IMR-90 (cell line): ENCODE data around the gene NDUFC2. TPM values are rescaled to one million over a fixed set of nuclear protein-coding genes. Genes with fewer than 3 reads are reported as not detected.

Experiments
- ATAC-seq: fragments of 200-7000 bp; cut with Tn5 transposase; 2 replicates; pipeline ENCODE4 v1.9.1; 2020; ENCODE audit warnings: low read depth, mild to moderate bottlenecking, moderate library complexity
- BruUV-seq: library from RNA; stranded (reverse); fragments of 400-500 nt; replicated peaks from 2 replicates; lab custom pipeline; 2021; lab: Mats Ljungman, UMichigan
- CTCF ChIA-PET: fragments of 300-600 bp; formaldehyde crosslinking; extraction: SDS; loops from one replicate; lab custom pipeline; 2021; ENCODE audit warnings: antibody characterized with exemption; lab: Yijun Ruan, JAX
- POLR2A ChIA-PET: fragments of 300-600 bp; sonication (Branson Sonifier 250); formaldehyde crosslinking; loops from one replicate; lab custom pipeline; 2022; ENCODE audit warnings: antibody characterized with exemption; ENCODE audit not compliant: unreplicated experiment; lab: Charles Lee
- DNase-seq: peaks from one replicate; pipeline ENCODE4 v3.0.0; 2013
- H2AFZ ChIP-seq: replicated peaks from 2 replicates; pipeline ENCODE3; 2013; ENCODE audit warnings: low read length, mild to moderate bottlenecking; ENCODE audit not compliant: poor library complexity
- H2AK5ac ChIP-seq: 2 replicates; pipeline ENCODE4 v1.6.1; 2013; ENCODE audit warnings: low read depth, low read length, inconsistent platforms
- H2AK9ac ChIP-seq: replicated peaks from 2 replicates; pipeline ENCODE3; 2013; ENCODE audit warnings: mild to moderate bottlenecking, low read depth, low read length, moderate library complexity; ENCODE audit not compliant: poor library complexity
- H2BK120ac ChIP-seq: 2 replicates; pipeline ENCODE4 v1.6.1; 2013; ENCODE audit warnings: low read depth, low read length, inconsistent platforms
- H2BK15ac ChIP-seq: 3 replicates; pipeline ENCODE4 v1.6.1; 2013; ENCODE audit warnings: low read depth, low read length, inconsistent platforms
- H2BK20ac ChIP-seq: 2 replicates; pipeline ENCODE4 v1.6.1; 2013; ENCODE audit warnings: low read depth, mild to moderate bottlenecking, inconsistent platforms, low read length, moderate library complexity
- H2BK5ac ChIP-seq: 2 replicates; pipeline ENCODE4 v1.6.1; 2013; ENCODE audit warnings: mild to moderate bottlenecking, low read depth, low read length, inconsistent platforms; ENCODE audit not compliant: poor library complexity, severe bottlenecking
- H3K14ac ChIP-seq: replicated peaks from 2 replicates; pipeline ENCODE4 v1.6.1; 2013; ENCODE audit warnings: low read depth, low read length, inconsistent platforms
- H3K18ac ChIP-seq: 2 replicates; pipeline ENCODE4 v1.6.1; 2013; ENCODE audit warnings: low read depth, low read length, control low read depth
- H3K23ac ChIP-seq: 2 replicates; pipeline ENCODE4 v1.6.1; 2013; ENCODE audit warnings: low read depth, low read length, inconsistent platforms
- H3K27ac ChIP-seq: 2 replicates; pipeline ENCODE4 v1.5.1; 2013; ENCODE audit warnings: mild to moderate bottlenecking, control low read depth, low read length; ENCODE audit not compliant: insufficient read depth
- H3K27me3 ChIP-seq: 2 replicates; pipeline ENCODE4 v1.6.1; 2013; ENCODE audit warnings: low read length; ENCODE audit not compliant: control insufficient read depth, insufficient read depth
- H3K36me3 ChIP-seq: 2 replicates; pipeline ENCODE4 v1.6.1; 2013; ENCODE audit warnings: low read length, mixed read lengths; ENCODE audit not compliant: control insufficient read depth, insufficient read depth
- H3K4ac ChIP-seq: 2 replicates; pipeline ENCODE4 v1.6.1; 2013; ENCODE audit warnings: low read depth, low read length, inconsistent platforms
- H3K4me1 ChIP-seq: 2 replicates; pipeline ENCODE4 v1.6.1; 2013; ENCODE audit warnings: low read length, mixed read lengths; ENCODE audit not compliant: control insufficient read depth, insufficient read depth
- H3K4me2 ChIP-seq: 2 replicates; pipeline ENCODE4 v1.6.1; 2013; ENCODE audit warnings: low read depth, mild to moderate bottlenecking, control low read depth, low read length, moderate library complexity
- H3K4me3 ChIP-seq: 2 replicates; pipeline ENCODE4 v1.5.1; 2013; ENCODE audit warnings: low read depth, mild to moderate bottlenecking, control low read depth, low read length, moderate library complexity; ENCODE audit not compliant: insufficient read depth
- H3K56ac ChIP-seq: 2 replicates; pipeline ENCODE4 v1.6.1; 2013; ENCODE audit warnings: low read length, inconsistent platforms; ENCODE audit not compliant: insufficient read depth; ENCODE audit errors: extremely low read depth
- H3K79me1 ChIP-seq, 2 experiments: 2 replicates each; pipeline ENCODE4 v1.6.1; 2013; ENCODE audit warnings: low read length in 2 of 2, inconsistent platforms in 1 of 2, low read depth in 1 of 2
- H3K9ac ChIP-seq: 2 replicates; pipeline ENCODE4 v1.6.1; 2013; ENCODE audit warnings: low read depth, low read length, control low read depth
- H3K9me1 ChIP-seq: 2 replicates; pipeline ENCODE4 v1.6.1; 2013; ENCODE audit warnings: low read length, inconsistent platforms; ENCODE audit not compliant: insufficient read depth
- H3K9me3 ChIP-seq: 2 replicates; pipeline ENCODE4 v1.6.1; 2013; ENCODE audit warnings: low read length; ENCODE audit not compliant: control insufficient read depth, insufficient read depth
- H4K20me1 ChIP-seq: 2 replicates; pipeline ENCODE4 v1.6.1; 2013; ENCODE audit warnings: low read length, inconsistent platforms; ENCODE audit not compliant: insufficient read depth
- H4K5ac ChIP-seq: 2 replicates; pipeline ENCODE4 v1.6.1; 2013; ENCODE audit warnings: mild to moderate bottlenecking, low read depth, low read length, control low read depth
- H4K8ac ChIP-seq, 2 experiments: 2 replicates each; pipeline ENCODE4 v1.6.1; 2013; ENCODE audit warnings: low read depth in 2 of 2, low read length in 2 of 2, control low read depth in 1 of 2, inconsistent platforms in 1 of 2
- H4K91ac ChIP-seq: 2 replicates; pipeline ENCODE4 v1.6.1; 2013; ENCODE audit warnings: low read depth, low read length, inconsistent platforms; ENCODE audit not compliant: insufficient read depth
- RCOR1 ChIP-seq: IDR thresholded peaks from 2 replicates; pipeline ENCODE4 v1.6.1; 2012; ENCODE audit warnings: mild to moderate bottlenecking, low read length, improper control_type of control experiment; ENCODE audit not compliant: insufficient replicate concordance
- RFX5 ChIP-seq: IDR thresholded peaks from 2 replicates; pipeline ENCODE4 v1.8.0; 2012; ENCODE audit warnings: low read depth, mild to moderate bottlenecking, low read length, moderate library complexity
- dilution Hi-C: fragments of 300-500 bp; cut with HindIII; formaldehyde crosslinking; loops from one replicate; pipeline ENCODE4 v1.14.3; 2018; ENCODE audit warnings: low sequenced_read_pairs; ENCODE audit not compliant: unreplicated experiment
- in situ Hi-C: fragments of 300-500 bp; cut with MboI; formaldehyde crosslinking; loops from 3 replicates; pipeline ENCODE4 v1.14.3; 2019; ENCODE audit warnings: low sequenced_read_pairs, inconsistent platforms, mixed read lengths
- intact Hi-C: fragments of 100-400 bp; cut with micrococcal nuclease; formaldehyde crosslinking; loops from 2 replicates; pipeline ENCODE4 v1.10.0; 2022
- polyA plus RNA-seq, 3 experiments: library from polyadenylated mRNA; depleted of rRNA; stranded (reverse); fragments of >200 nt; gene quantifications; 2 replicates each; pipeline ENCODE4 v1.2.3, GENCODE V29; 2012; ENCODE audit warnings: low replicate concordance in 1 of 3
- total RNA-seq: library from RNA; depleted of rRNA; stranded (reverse); fragments of >200 nt; gene quantifications from 2 replicates; pipeline ENCODE4 v1.2.3, GENCODE V29; 2012

NDUFC2 gene
- total and polyA plus RNA-seq, 2 of the 4 experiments (the other 2 are of a cell fraction) = 146 to 340 TPM

GRCh38 chr11:78025378-78025777, 54.3 kb downstream of the NDUFC2 start:
- no peak overlapping the region for H4K5ac ChIP-seq
- H3K27ac ChIP-seq = no peak overlapping the region
- H2BK20ac ChIP-seq = no peak overlapping the region
- H2BK5ac ChIP-seq = no peak overlapping the region
- BruUV-seq = no TSS peak
- H3K9me3 ChIP-seq = no peaks in the 10 kb centered on the region
- H3K4me3 ChIP-seq = no peak overlapping the region
- H3K79me1 ChIP-seq = no peaks in the 10 kb centered on the region
- H3K9me1 ChIP-seq = peaks cover 6% of the 10 kb centered on the region; the same call in 1 of the 2 replicates
- DNase-seq (no peak), ATAC-seq (no peak)
- H3K36me3 ChIP-seq = no peaks in the 10 kb centered on the region
- ChIA-PET CTCF (no interaction called here), POLR2A (no interaction called here)
- TF ChIP-seq RFX5 (no peak), RCOR1 (no peak)
- H3K4ac ChIP-seq = no peak overlapping the region
- no peak overlapping the region for H2BK120ac ChIP-seq
- dilution Hi-C loops = no loop called here
- H3K27me3 ChIP-seq = no peaks in the 10 kb centered on the region
- no peak overlapping the region for H3K14ac ChIP-seq
- no peak overlapping the region for H4K8ac ChIP-seq
- H3K23ac ChIP-seq = no peak overlapping the region
- H3K9ac ChIP-seq = no peak overlapping the region
- no peak overlapping the region for H3K56ac ChIP-seq
- no peaks in the 10 kb centered on the region for H4K20me1 ChIP-seq
- H4K91ac ChIP-seq = no peak overlapping the region
- no peak overlapping the region for H2BK15ac ChIP-seq
- peaks cover under 1% of the 10 kb centered on the region; the same call in 1 of the 2 replicates for H3K4me1 ChIP-seq
- H2AK5ac ChIP-seq = no peak overlapping the region
- no peak overlapping the region for H3K4me2 ChIP-seq
- no peak overlapping the region for H2AK9ac ChIP-seq
- in situ Hi-C loops = no loop called here
- intact Hi-C loops = no loop called here
- no peak overlapping the region for H2AFZ ChIP-seq
- no peak overlapping the region for H3K18ac ChIP-seq
